Neural cell (in vitro differentiated cells): ENCODE results near the gene MCM5. TPM values are rescaled to one million over a fixed set of nuclear protein-coding genes. Genes with fewer than 3 reads are reported as not detected.

ENCODE experiments used
- H2AFZ ChIP-seq: fragments of 200-600, 300-800 bp; sonication (generic), shearing (Covaris generic); 2 replicates; pipeline ENCODE4 v1.6.0; 2014; ENCODE audit warnings: low read depth, mild to moderate bottlenecking, antibody characterized with exemption, low read length, moderate library complexity
- H3F3A ChIP-seq: fragments of 200-600 bp; shearing (Covaris generic); 2 replicates; pipeline ENCODE4 v1.6.1; 2016; ENCODE audit warnings: mild to moderate bottlenecking, moderate library complexity, mixed read lengths, antibody characterized with exemption, low read length; ENCODE audit not compliant: insufficient read depth, poor library complexity, severe bottlenecking
- H3K27ac ChIP-seq: fragments of 200-600, 300-800 bp; sonication (generic), shearing (Covaris generic); 2 replicates; pipeline ENCODE4 v1.5.1; 2014; ENCODE audit warnings: mild to moderate bottlenecking, low read length, moderate library complexity
- H3K27me3 ChIP-seq: fragments of 300-800, 200-600 bp; sonication (generic), shearing (Covaris generic); 2 replicates; pipeline ENCODE4 v1.6.0; 2014; ENCODE audit warnings: mild to moderate bottlenecking, low read depth, low read length, moderate library complexity; ENCODE audit not compliant: insufficient read depth
- H3K36me3 ChIP-seq: fragments of 300-800, 200-600 bp; sonication (generic), shearing (Covaris generic); 2 replicates; pipeline ENCODE4 v1.5.1; 2014; ENCODE audit warnings: mild to moderate bottlenecking, antibody characterized with exemption, low read length, moderate library complexity; ENCODE audit not compliant: insufficient read depth
- H3K4me2 ChIP-seq: fragments of 300-800, 200-600 bp; sonication (generic), shearing (Covaris generic); 2 replicates; pipeline ENCODE4 v1.6.0; 2014; ENCODE audit warnings: mild to moderate bottlenecking, low read length
- H3K4me3 ChIP-seq: fragments of 300-800, 200-600 bp; sonication (generic), shearing (Covaris generic); 2 replicates; pipeline ENCODE4 v1.5.1; 2014; ENCODE audit warnings: mild to moderate bottlenecking, low read length, moderate library complexity
- H3K79me2 ChIP-seq: fragments of 200-600 bp; shearing (Covaris generic); replicated peaks from 2 replicates; pipeline ENCODE4 v1.6.0; 2014; ENCODE audit warnings: mild to moderate bottlenecking, low read length, moderate library complexity; ENCODE audit not compliant: insufficient read depth
- H3K9ac ChIP-seq: fragments of 300-800, 200-600 bp; sonication (generic), shearing (Covaris generic); 2 replicates; pipeline ENCODE4 v1.6.1; 2016; ENCODE audit warnings: mild to moderate bottlenecking, low read length, mixed read lengths
- H3K9me2 ChIP-seq: fragments of 200-600 bp; shearing (Covaris generic); 2 replicates; pipeline ENCODE4 v1.6.1; 2016; ENCODE audit warnings: mild to moderate bottlenecking, low read length, mixed read lengths; ENCODE audit not compliant: insufficient read depth
- H3K9me3 ChIP-seq: fragments of 200-600, 300-800 bp; sonication (generic), shearing (Covaris generic); 2 replicates; pipeline ENCODE4 v1.6.1; 2016; ENCODE audit warnings: mild to moderate bottlenecking, mixed run types, low read length, moderate library complexity, mixed read lengths
- H4K20me1 ChIP-seq: fragments of 200-600 bp; shearing (Covaris generic); 2 replicates; pipeline ENCODE4 v1.6.1; 2016; ENCODE audit warnings: mild to moderate bottlenecking, mixed run types; ENCODE audit not compliant: insufficient read depth
- EP300 ChIP-seq: fragments of 450-650 bp; conservative IDR thresholded peaks from 2 replicates; pipeline ENCODE4 v1.6.1; 2014; ENCODE audit warnings: antibody characterized with exemption, mild to moderate bottlenecking, moderate library complexity; ENCODE audit not compliant: poor library complexity, severe bottlenecking
- EZH2 ChIP-seq: fragments of 200-600, 300-800 bp; shearing (Covaris generic), sonication (generic); IDR thresholded peaks from 2 replicates; pipeline ENCODE4 v1.6.1; 2014; ENCODE audit warnings: antibody characterized with exemption, low read length, borderline replicate concordance, mild to moderate bottlenecking; ENCODE audit not compliant: insufficient read depth, poor library complexity, severe bottlenecking
- MXI1 ChIP-seq: fragments of 450-650 bp; conservative IDR thresholded peaks from 2 replicates; pipeline ENCODE4 v1.6.1; 2014; ENCODE audit warnings: antibody characterized with exemption, mild to moderate bottlenecking; ENCODE audit not compliant: poor library complexity, severe bottlenecking
- POLR2AphosphoS5 ChIP-seq: IDR thresholded peaks from 2 replicates; pipeline ENCODE4 v1.6.1; 2012
- RAD21 ChIP-seq: fragments of 450-650 bp; conservative IDR thresholded peaks from 2 replicates; pipeline ENCODE4 v1.6.1; 2014; ENCODE audit warnings: antibody characterized with exemption, mild to moderate bottlenecking, moderate library complexity
- SMC3 ChIP-seq: fragments of 450-650 bp; conservative IDR thresholded peaks from 2 replicates; pipeline ENCODE4 v1.6.1; 2014; ENCODE audit warnings: antibody characterized with exemption, mild to moderate bottlenecking, moderate library complexity; ENCODE audit not compliant: poor library complexity
- TAF1 ChIP-seq: IDR thresholded peaks from 2 replicates; pipeline ENCODE4 v1.6.1; 2012; ENCODE audit warnings: low read depth
- polyA plus RNA-seq: library from polyadenylated mRNA; depleted of rRNA; stranded (reverse); fragments of >200 nt; gene quantifications from 2 replicates; pipeline ENCODE4 v1.2.3, GENCODE V29; 2014
- TF ChIP-seq, protein P1 (sequence below): fragments of 450-650 bp; IDR thresholded peaks from 2 replicates; pipeline ENCODE4 v1.5.1; 2014; ENCODE audit warnings: antibody characterized with exemption, mild to moderate bottlenecking, moderate library complexity; ENCODE audit not compliant: poor library complexity, severe bottlenecking
- TF ChIP-seq, protein P2 (sequence below): IDR thresholded peaks from 2 replicates; pipeline ENCODE4 v1.6.1; 2012; ENCODE audit warnings: borderline replicate concordance

The MCM5 gene
- polyA plus RNA-seq, 1 donor from 2014 or later, result 6.9 TPM

DNA sequence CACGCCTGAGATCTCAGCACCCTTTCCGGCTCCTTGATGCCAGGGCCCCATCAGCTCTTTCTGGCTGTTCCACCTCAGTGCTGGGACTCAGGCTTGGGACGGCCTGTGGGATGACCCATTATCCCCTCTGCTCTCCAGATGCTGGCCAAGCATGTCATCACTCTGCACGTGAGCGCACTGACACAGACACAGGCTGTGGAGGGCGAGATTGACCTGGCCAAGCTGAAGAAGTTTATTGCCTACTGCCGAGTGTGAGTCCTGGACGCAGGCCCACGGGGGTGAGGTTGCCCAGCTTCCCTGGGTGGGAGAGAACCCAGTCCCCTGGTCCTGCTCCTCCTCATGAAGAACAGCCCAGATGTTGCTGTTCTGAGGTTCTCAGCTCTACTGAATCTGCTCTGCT, 17.7 kb downstream of the MCM5 start:
- Histone ChIP-seq H3K4me2 (no peak overlapping the region), H3K79me2 (no peaks in the 10 kb centered on the region), H3K9ac (no peak overlapping the region), H3K27me3 (no peaks in the 10 kb centered on the region), H3F3A (no peaks in the 10 kb centered on the region), H3K27ac (no peak overlapping the region), H4K20me1 (no peaks in the 10 kb centered on the region), H2AFZ (no peak overlapping the region), H3K9me2 (no peaks in the 10 kb centered on the region), H3K36me3 (no peaks in the 10 kb centered on the region), H3K9me3 (no peaks in the 10 kb centered on the region), H3K4me3 (no peak overlapping the region)
- TF ChIP-seq RAD21 (no peak), TAF1 (no peak), MXI1 (no peak), EZH2 (no peak), POLR2AphosphoS5 (no peak), SMC3 (no peak), EP300 (no peak)
- TF ChIP-seq, protein P1, sequence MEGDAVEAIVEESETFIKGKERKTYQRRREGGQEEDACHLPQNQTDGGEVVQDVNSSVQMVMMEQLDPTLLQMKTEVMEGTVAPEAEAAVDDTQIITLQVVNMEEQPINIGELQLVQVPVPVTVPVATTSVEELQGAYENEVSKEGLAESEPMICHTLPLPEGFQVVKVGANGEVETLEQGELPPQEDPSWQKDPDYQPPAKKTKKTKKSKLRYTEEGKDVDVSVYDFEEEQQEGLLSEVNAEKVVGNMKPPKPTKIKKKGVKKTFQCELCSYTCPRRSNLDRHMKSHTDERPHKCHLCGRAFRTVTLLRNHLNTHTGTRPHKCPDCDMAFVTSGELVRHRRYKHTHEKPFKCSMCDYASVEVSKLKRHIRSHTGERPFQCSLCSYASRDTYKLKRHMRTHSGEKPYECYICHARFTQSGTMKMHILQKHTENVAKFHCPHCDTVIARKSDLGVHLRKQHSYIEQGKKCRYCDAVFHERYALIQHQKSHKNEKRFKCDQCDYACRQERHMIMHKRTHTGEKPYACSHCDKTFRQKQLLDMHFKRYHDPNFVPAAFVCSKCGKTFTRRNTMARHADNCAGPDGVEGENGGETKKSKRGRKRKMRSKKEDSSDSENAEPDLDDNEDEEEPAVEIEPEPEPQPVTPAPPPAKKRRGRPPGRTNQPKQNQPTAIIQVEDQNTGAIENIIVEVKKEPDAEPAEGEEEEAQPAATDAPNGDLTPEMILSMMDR, result no peak
- TF ChIP-seq, protein P2, sequence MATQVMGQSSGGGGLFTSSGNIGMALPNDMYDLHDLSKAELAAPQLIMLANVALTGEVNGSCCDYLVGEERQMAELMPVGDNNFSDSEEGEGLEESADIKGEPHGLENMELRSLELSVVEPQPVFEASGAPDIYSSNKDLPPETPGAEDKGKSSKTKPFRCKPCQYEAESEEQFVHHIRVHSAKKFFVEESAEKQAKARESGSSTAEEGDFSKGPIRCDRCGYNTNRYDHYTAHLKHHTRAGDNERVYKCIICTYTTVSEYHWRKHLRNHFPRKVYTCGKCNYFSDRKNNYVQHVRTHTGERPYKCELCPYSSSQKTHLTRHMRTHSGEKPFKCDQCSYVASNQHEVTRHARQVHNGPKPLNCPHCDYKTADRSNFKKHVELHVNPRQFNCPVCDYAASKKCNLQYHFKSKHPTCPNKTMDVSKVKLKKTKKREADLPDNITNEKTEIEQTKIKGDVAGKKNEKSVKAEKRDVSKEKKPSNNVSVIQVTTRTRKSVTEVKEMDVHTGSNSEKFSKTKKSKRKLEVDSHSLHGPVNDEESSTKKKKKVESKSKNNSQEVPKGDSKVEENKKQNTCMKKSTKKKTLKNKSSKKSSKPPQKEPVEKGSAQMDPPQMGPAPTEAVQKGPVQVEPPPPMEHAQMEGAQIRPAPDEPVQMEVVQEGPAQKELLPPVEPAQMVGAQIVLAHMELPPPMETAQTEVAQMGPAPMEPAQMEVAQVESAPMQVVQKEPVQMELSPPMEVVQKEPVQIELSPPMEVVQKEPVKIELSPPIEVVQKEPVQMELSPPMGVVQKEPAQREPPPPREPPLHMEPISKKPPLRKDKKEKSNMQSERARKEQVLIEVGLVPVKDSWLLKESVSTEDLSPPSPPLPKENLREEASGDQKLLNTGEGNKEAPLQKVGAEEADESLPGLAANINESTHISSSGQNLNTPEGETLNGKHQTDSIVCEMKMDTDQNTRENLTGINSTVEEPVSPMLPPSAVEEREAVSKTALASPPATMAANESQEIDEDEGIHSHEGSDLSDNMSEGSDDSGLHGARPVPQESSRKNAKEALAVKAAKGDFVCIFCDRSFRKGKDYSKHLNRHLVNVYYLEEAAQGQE, result no peak

DNA sequence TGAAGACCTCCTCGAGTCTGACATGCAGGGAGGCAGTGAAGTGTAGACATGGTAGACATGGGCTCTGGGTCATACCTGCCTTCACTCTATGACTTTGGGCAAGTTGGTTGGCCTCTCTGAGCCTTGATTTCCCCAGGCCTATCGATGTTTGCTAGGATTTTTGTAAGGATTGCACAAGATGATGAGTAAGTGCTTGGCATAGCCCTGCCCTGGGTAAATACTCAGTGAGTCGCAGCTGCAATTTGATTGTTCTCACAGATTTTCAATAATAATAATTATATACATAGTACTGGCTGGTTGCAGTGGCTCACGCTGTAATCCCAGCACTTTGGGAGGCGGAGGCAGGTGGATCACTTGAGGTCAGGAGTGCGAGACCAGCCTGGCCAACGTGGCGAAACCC, 18.1 kb downstream of the MCM5 start:
- H3K9me2 ChIP-seq, result no peaks in the 10 kb centered on the region
- TF ChIP-seq SMC3, result no peak
- no peak for TF ChIP-seq TAF1
- no peak for TF ChIP-seq POLR2AphosphoS5
- TF ChIP-seq MXI1, result no peak
- no peak for TF ChIP-seq EZH2
- TF ChIP-seq, protein P2, result no peak
- no peak for TF ChIP-seq EP300
- TF ChIP-seq, protein P1, result no peak
- no peak for TF ChIP-seq RAD21
- no peaks in the 10 kb centered on the region for H3K27me3 ChIP-seq

More for the DNA sequence above, 18.1 kb downstream of the MCM5 start:
- Histone ChIP-seq H4K20me1 (no peaks in the 10 kb centered on the region), H3K79me2 (no peaks in the 10 kb centered on the region), H3K9me3 (no peaks in the 10 kb centered on the region), H3K9ac (no peak overlapping the region), H3F3A (no peaks in the 10 kb centered on the region), H3K4me3 (no peak overlapping the region), H3K36me3 (no peaks in the 10 kb centered on the region), H2AFZ (no peak overlapping the region), H3K27ac (no peak overlapping the region), H3K4me2 (no peak overlapping the region)
